ENCODE measurements around the gene CACNA1C.

The CACNA1C gene

GRCh38 chr12:2052826-2053678, at the start of gene CACNA1C:
Gene CACNA1C, plus strand, starts transcription at chr12:2052987. Its CDS starts 576 bp downstream, at chr12:2053563.
- no peak for DNase-seq (ENCODE audit: low read depth)

DNA sequence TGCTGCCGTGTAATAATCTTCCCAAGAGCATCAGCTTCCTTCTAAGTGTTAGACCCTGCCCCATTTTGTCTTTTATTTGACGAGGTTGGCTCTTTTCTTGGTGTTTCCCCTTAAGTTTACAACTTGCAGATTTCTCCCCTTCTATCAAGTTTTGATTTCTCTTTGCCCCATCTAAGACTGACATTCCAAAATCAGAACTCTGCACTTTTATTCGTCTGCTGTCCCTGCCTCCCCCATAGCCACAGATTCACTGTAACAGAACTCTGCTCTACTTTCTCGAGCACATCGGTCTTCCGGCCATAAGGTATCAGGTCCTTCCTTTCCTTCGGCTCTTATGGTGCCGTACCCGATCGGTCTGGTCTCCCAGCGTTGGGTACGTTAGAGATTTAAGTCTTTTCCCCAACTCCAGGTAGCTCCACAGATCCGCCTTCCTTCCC, 49.1 kb upstream of the CACNA1C start:
- DNase-seq (ENCODE audit: low read depth): no peak

GRCh38 chr12:2004113-2004929, 48.5 kb upstream of the CACNA1C start, which contains the start of gene DCP1B:
Gene DCP1B, minus strand, starts transcription at chr12:2004457. Its CDS starts 26 bp downstream, at chr12:2004431.
- DNase-seq (ENCODE audit: low read depth): peak; percentile 80

DNA sequence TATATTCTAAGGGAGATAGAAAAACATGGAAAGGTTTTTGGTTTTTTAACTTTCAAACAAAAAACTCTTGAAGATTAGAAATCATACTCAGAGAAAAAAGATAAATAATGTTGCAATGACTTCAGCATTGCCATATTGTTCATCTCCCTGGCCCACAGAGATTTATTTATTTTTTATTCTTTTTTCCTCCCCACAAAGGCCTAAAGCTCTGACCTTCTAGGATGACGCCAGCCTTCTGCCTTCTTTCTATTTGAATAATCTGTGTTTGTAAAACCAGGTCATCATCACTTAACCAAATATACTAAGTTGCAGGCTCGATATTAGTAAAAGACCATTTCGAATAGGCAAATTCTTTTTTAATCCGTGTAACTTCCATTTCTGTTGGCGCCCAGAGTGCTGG, 44.1 kb upstream of the CACNA1C start:
- no peak for DNase-seq (ENCODE audit: low read depth)

GRCh38 chr12:2009623-2010022, 43.2 kb upstream of the CACNA1C start:
- DNase-seq (ENCODE audit: low read depth): no peak

GRCh38 chr12:2011643-2012607, 40.9 kb upstream of the CACNA1C start:
- DNase-seq (ENCODE audit: low read depth): no peak

- no peak for DNase-seq (ENCODE audit: low read depth)
These were observed 39.7 kb upstream of the CACNA1C start for GRCh38 chr12:2013086-2013485.

DNA sequence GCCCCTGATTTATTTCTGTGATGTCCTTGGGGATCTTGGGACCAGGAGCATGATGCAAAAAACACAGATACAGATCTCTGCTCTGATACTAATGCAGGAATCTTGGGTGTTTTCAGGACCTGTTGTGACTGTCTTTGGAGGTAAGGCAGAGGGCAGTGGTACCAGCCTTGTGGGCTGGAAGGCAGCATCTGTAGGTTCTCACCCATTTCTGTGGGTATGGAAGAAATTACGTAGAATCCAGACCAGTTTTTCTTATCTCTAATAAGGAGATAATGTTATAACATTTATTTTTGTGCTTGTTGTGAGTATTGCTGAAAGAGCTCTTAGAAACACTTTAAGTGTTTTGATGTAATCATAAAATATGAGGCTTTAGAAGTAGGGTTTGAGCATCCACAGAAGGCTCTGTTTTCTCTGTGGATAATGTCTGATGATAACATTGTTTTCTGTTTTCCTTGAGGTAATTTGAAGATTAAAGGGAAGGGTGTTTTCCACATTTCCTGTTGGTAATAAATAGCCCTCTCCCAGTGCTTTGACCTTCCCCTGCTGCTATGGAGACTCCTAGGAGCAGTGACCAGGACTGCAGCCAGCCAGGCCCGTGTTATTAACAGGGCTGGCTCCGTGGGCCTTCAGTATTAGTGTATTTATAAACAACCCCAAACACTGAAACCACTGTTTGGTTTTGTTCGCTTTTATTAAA, 39.1 kb upstream of the CACNA1C start:
- no peak for DNase-seq (ENCODE audit: low read depth)

GRCh38 chr12:2014231-2014630, 38.6 kb upstream of the CACNA1C start:
- DNase-seq (ENCODE audit: low read depth): no peak

DNA sequence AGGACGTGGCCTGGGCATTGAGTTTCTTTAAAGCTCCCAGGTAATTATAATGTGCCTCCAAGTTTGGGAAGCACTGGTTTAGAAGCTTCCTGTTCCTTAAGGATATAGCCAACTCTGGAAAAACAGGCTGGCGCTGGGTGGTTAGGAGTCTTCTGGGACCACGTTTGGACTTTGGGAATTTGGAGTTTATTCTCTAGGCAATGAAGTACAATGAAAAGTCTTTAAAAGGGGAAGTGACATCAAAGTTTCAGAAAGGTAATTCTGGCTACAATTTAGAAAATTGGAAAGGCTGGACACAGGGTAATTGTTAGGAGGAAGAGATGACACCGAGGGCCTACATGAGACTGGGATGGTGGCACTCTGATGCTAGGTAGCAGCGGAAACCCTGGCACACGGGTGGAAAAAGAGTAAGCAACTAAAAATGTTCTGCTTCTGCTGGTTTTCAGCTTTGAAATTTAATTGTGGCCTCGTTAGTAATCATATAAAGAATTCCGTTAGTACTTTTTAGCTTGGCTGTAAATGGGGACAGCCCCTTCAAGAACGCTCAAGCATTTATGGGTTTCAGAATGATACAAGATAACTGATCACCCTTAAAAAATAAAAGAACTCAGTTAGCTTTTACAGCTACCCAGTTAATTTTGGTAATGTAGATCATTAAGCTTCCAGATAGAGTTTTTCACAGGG, 35.8 kb upstream of the CACNA1C start:
- no peak for DNase-seq (ENCODE audit: low read depth)

GRCh38 chr12:2017546-2018337, 35.0 kb upstream of the CACNA1C start:
- no peak for DNase-seq (ENCODE audit: low read depth)

DNA sequence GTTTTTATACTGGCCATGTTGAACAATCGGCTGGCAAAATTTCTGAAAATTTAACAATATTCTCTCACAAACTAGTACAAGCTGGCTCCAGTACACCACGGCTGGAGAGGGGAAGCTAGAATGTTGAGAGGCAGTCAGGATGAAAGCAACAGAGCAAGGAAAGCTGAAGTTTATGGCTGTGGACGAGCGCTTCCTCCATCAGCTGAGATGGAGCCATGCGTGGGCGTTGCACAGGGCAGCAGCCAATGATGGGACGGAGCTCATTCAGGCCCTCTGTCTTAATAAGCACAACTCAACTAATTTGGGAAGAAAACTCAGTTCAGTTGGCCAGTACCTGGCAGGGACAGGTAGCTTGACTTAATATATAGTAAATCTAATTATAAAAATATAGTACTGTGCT, 34.4 kb upstream of the CACNA1C start:
- no peak for DNase-seq (ENCODE audit: low read depth)

DNA sequence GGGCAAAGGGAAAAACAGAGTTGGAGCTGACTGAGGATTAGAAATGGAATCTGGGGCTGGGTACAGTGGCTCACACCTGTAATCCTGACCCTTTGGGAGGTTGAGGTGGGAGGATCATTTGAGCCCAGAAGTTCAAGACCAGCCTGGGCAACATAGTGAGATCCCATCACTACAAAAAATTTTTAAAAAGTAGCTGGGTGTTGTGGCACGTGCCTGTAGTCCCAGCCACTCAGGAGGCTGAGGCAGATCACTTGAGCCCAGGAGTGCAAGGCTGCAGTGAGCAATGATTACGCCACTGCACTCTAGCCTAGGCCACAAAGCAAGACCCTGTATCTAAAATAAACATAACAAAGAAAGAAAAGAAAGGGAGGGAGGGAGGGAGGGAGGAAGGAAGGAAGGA, 33.7 kb upstream of the CACNA1C start:
- DNase-seq (ENCODE audit: low read depth): no peak

DNA sequence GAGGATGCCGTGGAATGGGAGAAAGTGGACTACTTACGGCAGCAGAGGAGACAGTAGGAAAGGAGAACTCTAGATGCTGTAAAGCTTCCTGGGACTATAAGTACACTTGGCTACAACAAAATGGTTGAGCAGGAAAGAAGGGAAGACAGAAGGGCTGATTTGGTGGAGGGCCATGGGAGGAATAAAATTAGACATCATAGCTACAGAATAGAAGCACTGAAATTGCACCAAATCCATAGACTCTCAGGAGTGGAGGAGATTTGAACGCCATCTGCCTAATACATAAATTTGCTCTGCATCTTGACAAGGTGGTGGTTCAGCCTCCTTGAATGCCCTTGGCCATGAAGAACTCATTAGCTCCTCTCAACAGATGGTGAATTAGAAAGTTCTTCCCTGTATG, 32.3 kb upstream of the CACNA1C start:
- no peak for DNase-seq (ENCODE audit: low read depth)

DNA sequence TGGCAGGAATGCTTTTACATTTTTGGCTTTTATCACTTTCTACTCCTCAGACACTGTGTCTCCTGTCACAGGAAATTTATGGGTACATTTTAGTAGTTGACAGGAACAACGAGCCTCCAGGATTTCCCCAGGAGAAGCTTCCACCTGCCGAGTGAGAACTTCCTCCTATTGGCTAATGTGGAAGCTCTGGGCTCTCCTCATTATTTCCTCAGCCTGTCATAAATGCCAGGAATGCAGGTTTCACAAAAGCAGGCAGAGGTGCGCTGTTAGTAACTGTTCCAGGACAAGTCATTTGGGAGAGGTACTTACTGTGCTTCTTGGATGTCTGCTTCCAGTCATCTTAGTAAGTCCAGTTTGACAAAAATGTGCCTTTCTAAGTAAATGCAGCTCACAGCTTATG, 29.4 kb upstream of the CACNA1C start:
- no peak for DNase-seq (ENCODE audit: low read depth)

DNA sequence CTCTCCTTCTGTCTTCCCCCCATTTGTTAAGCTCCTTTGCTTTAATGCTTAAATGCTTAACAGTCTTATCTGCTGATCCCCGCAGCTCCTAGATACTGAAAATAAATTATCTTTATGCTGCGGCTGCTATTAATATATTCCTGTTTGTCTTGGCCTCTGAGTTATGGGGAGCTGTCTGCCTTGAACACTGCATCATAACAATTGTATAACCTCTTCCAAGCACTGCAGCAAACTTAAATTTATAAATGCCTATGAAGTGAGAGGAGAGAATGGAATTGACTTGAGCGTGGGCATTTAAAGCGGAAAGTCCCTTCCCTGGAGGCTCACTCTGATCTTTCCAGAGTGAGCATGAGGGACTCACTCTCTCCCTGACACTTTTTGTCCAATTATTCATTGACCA, 25.4 kb upstream of the CACNA1C start:
- no peak for DNase-seq (ENCODE audit: low read depth)

DNA sequence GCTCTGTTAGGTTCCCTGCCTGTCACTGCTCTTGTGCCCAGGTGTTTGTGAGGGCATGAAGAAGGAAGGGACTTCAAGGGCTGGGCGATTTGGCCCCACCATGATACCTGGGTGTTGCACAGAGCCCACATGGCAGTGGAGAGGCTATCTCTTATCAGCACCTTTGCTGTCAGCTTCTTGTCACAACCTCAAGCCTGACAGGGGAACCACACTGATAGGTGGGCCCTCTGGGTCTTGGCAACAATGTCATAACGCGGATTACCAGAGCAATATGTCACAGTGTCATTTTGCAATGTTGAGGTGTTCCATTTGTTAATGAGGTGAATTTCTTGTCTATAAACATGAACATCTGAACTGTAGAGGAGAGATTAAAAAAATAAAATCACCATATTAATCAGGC, 22.9 kb upstream of the CACNA1C start:
- no peak for DNase-seq (ENCODE audit: low read depth)

GRCh38 chr12:2032506-2032905, 20.3 kb upstream of the CACNA1C start:
- DNase-seq (ENCODE audit: low read depth): no peak

GRCh38 chr12:2034633-2035430, 18.0 kb upstream of the CACNA1C start:
- no peak for DNase-seq (ENCODE audit: low read depth)

Measured in GM04503 (cell line).